ENCODE results near the gene PCIF1. TPM values are rescaled to one million over a fixed set of nuclear protein-coding genes. Genes with fewer than 3 reads are reported as not detected.
A peak's percentile ranks its signal among the peaks of the same experiment; 100 is the strongest.

Gene PCIF1
- total RNA-seq, 1 donor from 2014 or later, result 23.5 TPM

DNA sequence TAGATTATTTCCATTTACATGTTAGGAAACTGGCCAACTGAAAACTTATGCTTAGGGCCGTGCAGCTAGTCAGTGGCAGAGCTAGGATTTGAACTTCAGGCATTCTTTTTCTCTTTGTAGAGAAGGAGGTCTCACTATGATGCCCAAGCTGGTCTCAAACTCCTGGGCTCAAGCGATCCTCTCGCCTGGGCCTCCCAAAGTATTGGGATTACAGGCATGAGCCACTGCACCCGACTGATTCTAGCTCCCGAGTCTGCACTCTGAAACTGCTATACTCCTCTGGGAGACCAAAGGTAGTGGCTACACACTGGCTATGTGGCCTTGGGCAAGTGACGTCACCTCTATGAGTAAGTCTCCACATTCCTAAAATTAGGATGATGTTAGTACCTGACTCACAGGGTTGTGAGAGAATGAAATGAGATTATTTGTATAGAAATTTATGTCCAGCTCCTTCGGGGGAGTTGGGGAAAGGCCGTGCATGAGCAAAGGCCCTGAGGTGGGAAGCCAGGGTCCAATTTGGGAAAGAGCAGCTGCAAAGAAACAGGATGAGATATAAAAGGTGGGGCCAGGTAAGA is 28.9 kb upstream of the PCIF1 start:
- Mint-ChIP-seq H3K36me3 (ENCODE audit: low read depth) (peaks cover 6% of the 10 kb centered on the region), H3K9me3 (ENCODE audit: low read depth) (no peaks in the 10 kb centered on the region), H3K27ac (ENCODE audit: unreplicated experiment) (no peak overlapping the region), H3K4me3 (ENCODE audit: unreplicated experiment) (no peak overlapping the region), H3K4me1 (ENCODE audit: low read depth) (peaks cover 9% of the 10 kb centered on the region), H3K27me3 (ENCODE audit: low read depth) (no peaks in the 10 kb centered on the region)
- TF ChIP-seq, protein P1, sequence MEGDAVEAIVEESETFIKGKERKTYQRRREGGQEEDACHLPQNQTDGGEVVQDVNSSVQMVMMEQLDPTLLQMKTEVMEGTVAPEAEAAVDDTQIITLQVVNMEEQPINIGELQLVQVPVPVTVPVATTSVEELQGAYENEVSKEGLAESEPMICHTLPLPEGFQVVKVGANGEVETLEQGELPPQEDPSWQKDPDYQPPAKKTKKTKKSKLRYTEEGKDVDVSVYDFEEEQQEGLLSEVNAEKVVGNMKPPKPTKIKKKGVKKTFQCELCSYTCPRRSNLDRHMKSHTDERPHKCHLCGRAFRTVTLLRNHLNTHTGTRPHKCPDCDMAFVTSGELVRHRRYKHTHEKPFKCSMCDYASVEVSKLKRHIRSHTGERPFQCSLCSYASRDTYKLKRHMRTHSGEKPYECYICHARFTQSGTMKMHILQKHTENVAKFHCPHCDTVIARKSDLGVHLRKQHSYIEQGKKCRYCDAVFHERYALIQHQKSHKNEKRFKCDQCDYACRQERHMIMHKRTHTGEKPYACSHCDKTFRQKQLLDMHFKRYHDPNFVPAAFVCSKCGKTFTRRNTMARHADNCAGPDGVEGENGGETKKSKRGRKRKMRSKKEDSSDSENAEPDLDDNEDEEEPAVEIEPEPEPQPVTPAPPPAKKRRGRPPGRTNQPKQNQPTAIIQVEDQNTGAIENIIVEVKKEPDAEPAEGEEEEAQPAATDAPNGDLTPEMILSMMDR (IDR thresholded peaks at IDR 0.05), result no peak
- no peak for DNase-seq (ENCODE audit: low spot score)

DNA sequence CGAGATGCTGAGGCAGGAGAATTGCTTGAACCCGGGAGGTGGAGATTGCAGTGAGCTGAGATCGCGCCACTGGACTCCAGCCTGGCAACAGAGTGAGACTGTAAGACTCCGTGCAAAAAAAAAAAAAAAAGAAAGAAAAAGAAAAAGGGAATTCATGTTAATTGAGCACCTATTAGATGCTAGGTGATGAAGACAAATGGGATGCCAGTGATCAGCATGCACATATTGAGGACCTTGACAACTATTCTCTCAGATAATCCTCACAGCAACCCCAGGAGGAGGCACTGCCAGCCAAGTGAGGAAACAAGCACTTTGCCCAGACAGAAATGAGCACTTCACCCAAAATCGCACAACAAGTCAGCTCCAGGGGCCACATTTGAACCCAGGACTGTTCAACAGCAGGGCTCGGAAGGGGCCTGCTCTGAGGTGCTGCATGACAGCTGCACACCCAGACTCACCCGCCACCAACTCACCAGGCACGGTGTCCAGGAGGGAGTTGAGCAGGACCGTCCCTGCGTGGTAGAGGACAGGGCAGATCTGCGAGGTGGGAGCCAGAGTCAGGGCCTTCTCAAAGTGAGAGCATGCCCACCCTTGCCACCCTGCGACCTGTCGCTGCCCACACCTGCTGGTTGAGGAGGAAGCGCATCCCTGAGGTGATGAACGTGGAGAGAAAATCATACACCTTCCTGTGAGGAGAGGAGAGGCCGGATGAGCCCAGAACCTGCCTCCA is 27.1 kb upstream of the PCIF1 start:
- Mint-ChIP-seq H3K9me3 (ENCODE audit: low read depth) (no peaks in the 10 kb centered on the region), H3K36me3 (ENCODE audit: low read depth) (peaks cover 6% of the 10 kb centered on the region), H3K4me1 (ENCODE audit: low read depth) (peaks cover 23% of the 10 kb centered on the region), H3K27ac (ENCODE audit: unreplicated experiment) (no peak overlapping the region), H3K4me3 (ENCODE audit: unreplicated experiment) (no peak overlapping the region), H3K27me3 (ENCODE audit: low read depth) (no peaks in the 10 kb centered on the region)
- no peak for DNase-seq (ENCODE audit: low spot score)
- TF ChIP-seq, protein P1 (IDR thresholded peaks at IDR 0.05), result no peak

DNA sequence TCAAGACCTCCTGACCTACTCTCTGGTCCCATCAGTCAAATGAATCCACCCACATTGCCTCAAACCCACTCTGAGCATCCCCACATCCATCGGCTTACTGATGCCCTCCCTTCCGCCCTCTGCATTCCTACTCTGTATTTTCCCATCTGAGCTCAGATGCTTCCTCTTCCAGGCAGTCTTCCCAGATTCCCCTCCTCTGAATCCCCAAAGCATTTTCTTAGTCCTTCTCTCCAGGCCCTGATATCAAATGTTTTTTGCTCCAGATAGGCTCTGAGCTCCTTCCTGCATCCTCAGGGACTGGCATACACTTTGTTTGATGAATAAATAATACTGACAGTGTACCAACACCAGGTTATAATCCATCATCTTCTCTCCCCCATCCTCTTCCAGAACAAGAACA is 26.4 kb upstream of the PCIF1 start:
- Mint-ChIP-seq H3K27ac (ENCODE audit: unreplicated experiment) (no peak overlapping the region), H3K4me1 (ENCODE audit: low read depth) (peaks cover 25% of the 10 kb centered on the region), H3K27me3 (ENCODE audit: low read depth) (no peaks in the 10 kb centered on the region), H3K36me3 (ENCODE audit: low read depth) (peaks cover 6% of the 10 kb centered on the region), H3K4me3 (ENCODE audit: unreplicated experiment) (no peak overlapping the region), H3K9me3 (ENCODE audit: low read depth) (no peaks in the 10 kb centered on the region)
- TF ChIP-seq, protein P1 (IDR thresholded peaks at IDR 0.05), result no peak
- DNase-seq (ENCODE audit: low spot score), result no peak

DNA sequence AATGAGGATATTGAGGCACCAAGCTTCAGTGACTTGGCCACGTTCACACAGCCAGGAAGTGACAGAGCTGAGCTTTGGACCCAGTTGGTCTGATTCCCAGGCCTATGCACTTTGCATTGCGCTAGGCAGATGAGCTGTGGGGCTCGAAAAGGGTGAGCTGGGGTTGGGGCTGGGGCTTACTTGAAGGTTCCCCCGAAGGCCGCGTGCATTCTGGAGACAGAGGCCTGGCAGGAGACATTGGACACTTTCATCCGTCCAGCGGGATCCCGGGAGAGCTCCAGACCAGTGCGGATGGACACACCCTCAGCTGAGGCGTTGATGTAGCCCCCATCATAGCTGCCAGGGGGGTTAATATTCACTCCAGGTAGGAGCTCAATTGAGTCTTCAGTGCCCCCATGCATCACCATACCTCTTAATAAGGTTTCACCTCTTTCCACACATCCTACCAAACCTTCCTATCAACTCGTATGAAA is 25.1 kb upstream of the PCIF1 start:
- no peaks in the 10 kb centered on the region for H3K27me3 Mint-ChIP-seq (ENCODE audit: low read depth)
- peak overlapping the region; percentile 20 for H3K27ac Mint-ChIP-seq (ENCODE audit: unreplicated experiment)
- no peak for DNase-seq (ENCODE audit: low spot score)
- TF ChIP-seq, protein P1 (IDR thresholded peaks at IDR 0.05), result no peak
- no peaks in the 10 kb centered on the region for H3K9me3 Mint-ChIP-seq (ENCODE audit: low read depth)
- no peak overlapping the region for H3K4me3 Mint-ChIP-seq (ENCODE audit: unreplicated experiment)
- peaks cover 6% of the 10 kb centered on the region for H3K36me3 Mint-ChIP-seq (ENCODE audit: low read depth)
- peaks cover 25% of the 10 kb centered on the region for H3K4me1 Mint-ChIP-seq (ENCODE audit: low read depth)

DNA sequence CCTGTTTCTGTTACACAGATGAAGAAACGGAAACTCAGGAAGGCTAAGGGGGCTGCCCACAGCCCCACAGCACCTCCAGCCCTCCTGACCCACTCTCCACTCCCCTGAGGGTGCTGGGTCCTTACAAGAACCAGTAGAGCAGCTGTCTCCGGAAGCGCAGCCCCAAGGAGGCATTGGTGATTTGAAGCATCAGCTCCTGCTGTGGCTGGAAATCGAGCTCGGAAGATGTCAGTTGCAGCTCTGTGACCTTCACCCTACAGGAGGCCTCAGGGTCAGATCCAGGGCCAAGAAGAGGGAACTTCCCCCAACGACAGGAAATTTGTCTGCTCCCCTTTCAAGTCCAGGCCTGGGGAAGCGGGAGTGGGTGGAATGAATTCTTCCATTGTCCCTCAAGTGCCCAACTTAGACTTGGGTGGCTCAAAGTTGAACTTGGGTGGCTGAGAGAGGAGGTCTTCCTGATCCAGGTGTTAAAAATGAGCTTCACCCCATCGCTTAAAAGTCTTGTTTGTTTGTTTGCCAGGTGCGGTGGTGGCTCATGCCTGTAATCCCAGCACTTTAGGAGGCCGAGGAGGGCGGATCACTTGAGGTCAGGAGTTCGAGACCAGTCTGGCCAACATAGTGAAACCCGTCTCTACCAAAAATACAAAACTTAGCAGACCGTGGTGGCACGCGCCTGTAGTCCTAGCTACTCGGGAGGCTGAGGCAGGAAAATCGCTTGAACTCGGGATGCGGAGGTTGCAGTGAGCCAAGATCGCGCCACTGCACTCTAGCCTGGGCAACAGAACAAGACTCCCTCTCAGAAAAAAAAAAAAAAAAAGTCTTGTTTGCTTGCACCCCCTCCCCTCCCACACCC is 24.4 kb upstream of the PCIF1 start:
- H3K27ac Mint-ChIP-seq (ENCODE audit: unreplicated experiment), result peak overlapping the region; percentile 94
- peaks cover 6% of the 10 kb centered on the region for H3K36me3 Mint-ChIP-seq (ENCODE audit: low read depth)
- TF ChIP-seq, protein P1 (IDR thresholded peaks at IDR 0.05), result no peak
- peaks cover 25% of the 10 kb centered on the region for H3K4me1 Mint-ChIP-seq (ENCODE audit: low read depth)
- peak overlapping the region; percentile 79 for H3K4me3 Mint-ChIP-seq (ENCODE audit: unreplicated experiment)
- H3K9me3 Mint-ChIP-seq (ENCODE audit: low read depth), result no peaks in the 10 kb centered on the region
- no peak for DNase-seq (ENCODE audit: low spot score)
- H3K27me3 Mint-ChIP-seq (ENCODE audit: low read depth), result no peaks in the 10 kb centered on the region

Data from chondrocyte (in vitro differentiated cells).